Stimulated activated CD8-positive, alpha-beta memory T cell treated with anti-CD3 and anti-CD28 coated beads, Interleukin-7, amount 100 ng/mL, for 4 hours (primary cell): ENCODE results near the gene TRMT61A.
"Not testable (repeated sequence)": the region's sequence is repeated elsewhere in the genome, so short reads cannot be mapped to it uniquely, and the experiment has no call there.

Experiments used
- DNase-seq, 2 donors: peaks; one replicate each; pipeline ENCODE4 v3.0.0-alpha.2; 2020; ENCODE audit warnings: low read depth in 2 of 2

Gene TRMT61A

DNA sequence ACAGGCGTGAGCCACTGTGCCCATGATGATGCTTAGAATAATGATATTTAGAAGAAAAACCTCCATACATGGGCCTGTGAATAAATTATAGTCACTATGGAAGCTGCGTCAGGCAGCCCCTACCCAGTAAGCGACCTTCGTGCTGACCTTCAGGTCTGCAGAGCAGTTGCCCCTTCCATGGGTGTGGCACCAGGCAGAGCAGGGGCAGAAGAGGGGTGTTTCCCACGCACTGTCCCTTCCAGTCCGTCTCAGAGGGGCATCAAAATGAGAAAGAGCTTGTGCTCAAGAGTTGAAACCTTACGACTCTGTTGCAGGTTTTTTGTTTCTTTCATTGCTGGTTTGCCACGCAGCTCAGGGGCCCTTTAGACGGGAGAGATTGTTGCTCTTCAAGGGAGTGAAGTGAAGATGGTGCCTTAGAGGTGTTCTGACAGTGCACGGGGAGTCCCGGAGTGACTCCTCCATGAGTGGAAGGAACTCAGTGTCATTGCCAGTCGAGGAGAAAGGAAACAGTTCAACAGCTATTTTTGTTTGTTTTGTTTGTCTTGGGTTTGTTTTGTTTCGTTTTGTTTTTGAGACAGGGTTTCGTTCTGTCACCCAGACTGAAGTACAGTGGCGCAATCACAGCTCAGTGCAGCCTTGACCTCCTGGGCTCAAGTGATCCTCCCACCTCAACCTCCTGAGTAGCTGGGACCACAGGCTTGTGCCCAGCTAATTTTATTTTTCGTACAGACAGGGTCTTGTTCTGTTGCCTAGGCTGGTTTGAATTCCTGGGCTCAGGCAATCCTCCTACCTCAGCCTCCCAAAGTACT lies 20.3 kb upstream of the TRMT61A start:
- DNase-seq = no peak

DNA sequence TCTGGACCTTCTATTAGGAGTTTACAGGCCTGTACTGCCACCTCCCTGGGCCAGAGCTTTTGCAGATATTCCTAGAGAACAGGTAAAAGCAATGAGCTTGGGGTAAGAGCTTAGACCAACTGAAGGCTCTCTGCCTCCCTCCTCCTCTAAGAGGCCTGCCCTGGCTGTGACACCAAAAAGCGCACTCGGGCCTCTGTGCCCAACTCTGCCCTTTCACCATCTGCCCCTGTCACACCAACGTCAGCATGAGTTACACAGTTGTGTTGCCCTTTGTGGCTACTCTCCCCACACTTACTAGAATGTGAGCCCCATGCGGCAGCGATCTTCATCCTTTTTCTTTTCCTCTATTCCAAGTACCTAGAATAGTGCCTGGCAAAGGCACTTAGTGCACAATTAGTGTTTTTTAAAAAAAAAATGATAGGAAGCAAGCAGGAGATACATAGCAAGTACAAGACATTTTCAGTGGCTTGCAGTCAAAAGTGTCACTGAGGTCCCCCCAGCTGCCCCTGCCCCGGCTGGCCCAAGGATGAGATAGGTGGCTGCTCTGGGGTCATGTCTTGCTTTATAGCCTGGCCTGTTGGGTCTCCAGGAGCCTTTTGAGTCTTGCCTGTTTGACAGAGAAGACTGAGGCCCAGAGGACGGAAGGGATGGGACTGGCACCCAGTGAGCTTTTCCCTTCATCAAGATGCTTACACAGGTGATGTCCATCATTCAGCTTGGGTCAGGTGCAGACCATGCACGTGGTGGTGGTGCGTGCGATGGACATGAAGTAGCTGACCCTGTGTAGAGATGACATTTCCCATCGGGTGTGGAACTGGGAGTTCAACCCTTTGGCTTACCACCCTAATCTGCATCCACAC lies 18.9 kb upstream of the TRMT61A start:
- DNase-seq = no peak

DNA sequence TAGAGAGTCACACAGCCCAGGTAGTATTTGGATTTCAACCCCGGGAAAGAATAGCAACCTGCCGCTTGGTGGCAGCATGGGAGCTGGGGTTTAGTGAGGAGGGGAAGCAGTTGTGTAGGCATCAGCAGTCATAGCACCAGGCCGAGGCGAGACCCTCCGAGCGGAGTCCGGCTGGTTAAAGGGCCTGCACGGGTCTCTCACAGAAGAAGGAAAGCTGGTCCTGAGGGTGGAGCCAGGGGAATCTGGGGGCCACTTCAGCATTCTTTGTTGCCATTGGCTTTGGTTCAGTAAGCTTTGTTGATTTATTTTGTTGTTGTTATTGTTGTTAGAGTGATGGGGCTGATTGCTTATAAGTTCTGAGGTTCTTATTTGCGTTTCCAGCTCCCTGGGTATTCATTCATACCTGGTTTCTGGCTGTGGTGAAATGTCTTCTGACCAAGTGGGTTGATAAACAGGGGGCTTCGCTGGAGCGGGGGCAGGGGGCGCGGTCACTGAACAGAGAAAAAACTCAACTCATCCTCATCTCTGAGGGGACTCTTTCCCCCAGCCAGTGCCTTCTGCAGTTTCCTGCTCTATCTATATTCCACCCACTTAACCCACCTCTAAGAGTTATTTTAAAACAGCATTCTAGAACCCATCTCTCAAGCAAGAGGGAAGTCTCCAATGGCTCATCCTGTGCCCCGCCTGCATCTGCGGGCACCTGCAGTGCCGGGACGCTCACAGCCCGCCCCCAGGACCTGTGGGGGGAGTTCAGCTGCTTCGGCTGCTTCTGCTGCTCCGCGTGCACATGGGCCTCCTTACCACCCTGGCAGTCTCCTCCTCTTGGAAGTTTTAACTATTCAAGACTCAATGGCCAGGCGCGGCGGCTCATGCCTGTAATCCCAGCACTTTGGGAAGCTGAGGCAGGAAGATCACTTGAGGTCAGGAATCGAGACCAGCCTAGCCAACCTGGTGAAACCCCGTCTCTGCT lies 18.0 kb upstream of the TRMT61A start:
- no peak for DNase-seq

DNA sequence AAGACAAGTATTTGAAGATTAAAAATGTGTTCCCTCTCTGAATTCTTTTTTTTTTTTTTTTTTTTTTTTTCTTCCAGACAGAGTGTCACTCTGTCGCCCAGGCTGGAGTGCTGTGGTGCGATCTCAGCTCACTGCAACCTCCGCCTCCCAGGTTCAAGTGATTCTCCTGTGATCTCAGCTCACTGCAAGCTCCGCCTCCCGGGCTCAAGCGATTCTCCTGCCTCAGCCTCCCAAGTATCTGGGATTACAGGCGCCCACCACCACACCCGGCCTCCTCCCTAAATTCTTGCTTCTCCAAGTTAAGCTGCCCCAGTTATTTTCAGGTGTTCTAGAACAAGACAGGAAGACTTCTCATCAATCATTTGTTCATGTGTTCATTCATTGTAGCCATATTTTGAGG lies 16.8 kb upstream of the TRMT61A start:
- DNase-seq = not testable (repeated sequence)

DNA sequence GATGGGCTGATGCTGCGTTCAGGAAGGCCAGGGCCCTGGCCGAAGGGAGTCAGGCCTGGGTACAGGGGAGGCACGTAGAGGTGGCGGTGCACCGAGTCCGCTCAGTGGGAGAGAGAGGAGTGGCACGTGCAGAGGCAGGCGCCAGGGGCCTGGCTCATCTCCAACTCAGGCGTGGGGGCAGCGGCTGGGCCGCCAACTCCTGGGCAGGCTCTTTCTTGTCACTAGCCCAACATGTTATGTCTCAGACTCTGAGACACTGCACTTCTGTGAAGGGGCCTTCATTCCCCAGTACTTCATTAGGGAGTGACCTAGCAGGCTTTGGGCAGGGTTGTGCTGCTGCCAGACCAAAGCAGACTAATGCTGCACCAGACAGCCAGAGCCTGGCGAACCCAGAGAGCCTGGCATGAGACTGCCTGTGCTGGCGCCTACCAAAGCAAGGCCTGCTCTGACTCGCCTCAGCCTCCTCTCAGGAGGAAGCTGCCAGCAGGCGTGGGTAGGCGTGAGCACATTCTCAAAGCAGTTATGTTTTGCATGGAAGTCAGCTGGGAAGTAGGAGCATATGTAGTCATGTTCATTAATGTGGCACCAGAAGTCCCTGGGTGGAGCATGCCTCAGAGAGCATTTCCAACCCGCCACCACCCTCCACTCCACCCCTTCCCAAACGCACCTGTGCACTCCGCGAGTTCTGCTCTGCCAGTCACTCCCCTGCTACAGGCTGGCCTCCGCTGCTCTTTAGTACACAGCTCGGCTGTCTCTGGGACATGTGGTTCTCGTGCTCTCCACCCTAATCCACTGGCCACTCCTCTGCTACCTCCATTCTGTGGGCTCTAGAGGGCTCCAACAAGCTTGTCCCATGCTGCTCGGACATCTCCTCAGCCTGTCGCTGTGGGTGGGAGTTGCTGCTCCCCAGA lies 16.0 kb upstream of the TRMT61A start:
- no peak for DNase-seq

DNA sequence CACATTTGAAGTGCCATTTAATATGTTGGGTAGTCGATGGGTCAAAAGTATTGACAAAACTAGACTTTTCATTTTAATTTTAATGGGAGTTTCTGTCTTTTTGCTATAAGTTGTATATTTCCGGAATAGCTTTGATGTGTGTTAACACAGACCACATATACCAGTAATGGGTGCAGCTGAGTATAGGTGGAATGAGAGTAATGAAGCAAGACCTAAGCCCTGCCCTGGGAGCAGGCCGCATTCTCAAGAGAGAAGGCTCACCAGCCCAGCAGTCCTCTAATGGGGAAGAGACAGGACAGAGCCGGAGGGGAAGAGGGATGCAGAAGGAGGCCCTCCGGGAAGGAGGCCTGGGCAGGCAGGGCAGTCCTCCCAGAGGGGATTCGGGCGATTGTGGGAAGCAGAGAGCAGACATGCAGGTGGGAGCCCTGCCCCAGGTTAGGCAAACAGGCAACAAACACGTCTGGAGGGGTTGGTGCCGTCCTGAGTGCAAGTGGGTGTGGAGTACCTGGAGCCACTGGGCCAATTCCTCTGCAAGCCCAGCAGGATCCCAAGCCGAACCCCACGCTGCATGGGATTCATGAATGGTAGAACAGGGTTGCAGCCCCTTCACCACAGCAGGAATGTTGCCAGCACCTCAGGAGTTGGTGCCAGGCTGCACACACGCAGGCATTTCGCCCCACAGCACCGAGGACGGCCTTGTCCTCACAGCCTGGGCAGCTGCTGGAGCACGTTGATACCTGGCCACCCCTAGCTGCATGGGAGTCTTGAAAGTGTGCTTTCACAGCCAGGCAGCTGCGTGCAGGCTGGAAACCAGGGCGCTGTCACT lies 14.2 kb upstream of the TRMT61A start:
- DNase-seq = no peak

DNA sequence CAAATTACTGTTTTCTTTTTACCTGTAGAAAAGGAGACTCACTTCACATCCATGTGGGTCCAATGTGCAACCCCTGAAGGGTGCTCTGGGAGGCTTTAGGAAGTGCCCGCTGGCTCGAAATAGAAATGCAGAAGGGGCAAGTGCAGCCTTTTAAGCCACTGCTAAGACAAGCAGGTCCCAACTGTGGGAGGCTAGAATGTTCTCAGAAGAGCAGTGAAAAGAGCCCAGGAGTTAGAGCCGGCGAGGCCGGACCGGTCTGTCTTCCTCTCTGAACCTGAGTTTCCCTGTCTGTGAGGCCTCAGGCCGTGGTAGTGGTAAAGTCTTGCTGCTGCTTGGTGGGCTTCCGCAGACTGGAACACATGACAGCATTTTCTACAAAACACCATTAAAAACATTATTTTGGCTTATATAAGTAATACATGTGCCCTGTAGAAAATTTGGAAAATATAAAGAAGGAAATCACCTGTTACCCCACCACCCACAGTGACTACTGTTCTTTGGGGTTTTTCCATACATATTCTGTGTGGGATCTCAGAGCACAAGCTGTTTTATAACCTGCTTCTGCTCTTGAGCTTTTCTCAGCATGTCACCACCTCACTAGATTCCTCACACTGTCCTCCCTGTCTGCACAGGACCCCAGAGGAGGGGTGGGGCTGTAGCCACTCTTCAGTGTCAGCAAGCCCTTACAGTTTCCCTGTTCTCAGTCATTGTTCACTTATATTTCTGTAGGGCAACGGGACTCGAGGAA lies 12.4 kb upstream of the TRMT61A start:
- no peak for DNase-seq

DNA sequence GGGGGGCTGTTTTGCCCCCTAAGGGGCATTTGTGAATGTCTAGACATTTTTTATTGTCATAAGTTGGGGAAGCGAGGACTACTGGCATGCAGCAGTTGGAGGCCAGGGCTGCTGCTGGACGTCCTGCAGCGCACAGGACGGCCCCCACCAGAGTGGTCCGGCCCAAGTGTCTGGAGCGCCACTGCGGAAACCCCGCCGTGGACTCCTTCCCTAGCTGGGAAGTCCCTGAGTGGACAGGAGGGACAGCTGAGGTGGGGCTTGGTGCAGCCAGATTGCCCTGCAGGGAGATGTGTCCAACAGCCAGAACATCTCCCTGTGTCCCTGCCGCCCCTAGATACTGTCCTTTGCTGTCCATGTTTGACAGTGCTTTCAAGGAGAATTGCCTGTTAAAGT lies 11.8 kb upstream of the TRMT61A start:
- no peak for DNase-seq

DNA sequence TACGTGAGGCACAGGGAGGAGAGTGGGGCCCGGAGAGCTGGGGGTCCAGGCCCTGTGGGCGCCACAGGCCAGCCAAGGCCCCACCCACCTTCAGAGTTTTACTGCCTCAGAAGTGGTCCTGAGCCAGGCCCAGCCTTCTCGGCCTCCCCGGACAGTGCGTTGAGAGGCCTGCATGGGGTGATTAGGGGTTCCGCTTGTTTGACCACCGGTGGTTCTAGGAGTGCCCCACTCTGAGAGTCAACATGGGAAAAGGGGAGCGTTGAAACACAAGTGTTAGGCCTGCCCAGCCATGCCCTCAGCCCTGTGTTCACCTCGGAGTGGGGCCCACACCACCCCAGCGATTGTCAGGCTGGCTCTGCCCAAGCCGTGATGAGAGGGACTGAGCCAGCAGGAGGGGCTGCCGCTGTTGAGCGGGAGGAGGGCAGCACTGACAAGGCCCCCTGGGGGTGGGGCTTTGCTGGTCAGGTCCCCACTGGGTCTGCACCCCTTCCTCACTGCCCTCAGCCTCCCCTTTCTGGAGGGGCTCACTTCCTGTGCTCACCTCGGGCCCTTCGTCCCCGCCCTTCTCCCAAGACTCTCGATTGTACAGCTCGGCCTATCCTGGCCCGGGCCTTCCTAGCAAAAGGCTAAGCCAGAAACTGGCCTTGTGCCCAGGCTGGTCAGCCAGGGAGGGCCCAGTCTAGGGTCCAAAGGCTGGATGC lies 11.1 kb upstream of the TRMT61A start:
- no peak for DNase-seq

DNA sequence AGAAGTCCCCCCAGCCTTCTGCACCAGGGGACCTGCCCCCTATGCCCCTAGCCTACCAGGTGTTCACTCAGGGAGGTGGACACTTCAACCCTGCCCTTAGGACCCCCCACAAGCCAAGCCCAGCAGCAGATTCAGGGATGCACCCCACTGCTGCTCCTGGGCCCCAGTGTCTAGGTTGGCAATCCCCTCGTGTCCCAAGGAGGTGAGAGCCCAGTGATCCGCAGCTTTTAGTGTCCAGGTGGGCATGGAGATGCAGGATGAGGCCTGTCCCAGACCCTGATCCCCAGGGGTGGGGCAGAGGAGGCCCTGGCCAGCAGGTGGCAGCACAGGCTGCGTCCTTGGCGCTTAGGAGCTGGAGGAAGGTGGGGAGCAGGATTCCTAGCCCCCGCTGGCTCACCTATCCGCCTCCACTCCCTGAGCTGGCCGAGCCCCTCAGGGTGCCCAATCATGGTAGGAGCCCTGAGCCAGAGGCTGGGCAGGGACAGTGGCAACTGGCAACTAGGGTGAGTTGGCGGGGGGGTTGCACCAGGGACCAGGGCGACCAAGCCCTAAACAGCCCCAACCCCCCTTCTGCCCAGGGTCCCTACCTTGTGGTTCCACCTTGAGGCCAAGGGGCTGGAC lies 10.5 kb upstream of the TRMT61A start:
- no peak for DNase-seq

DNA sequence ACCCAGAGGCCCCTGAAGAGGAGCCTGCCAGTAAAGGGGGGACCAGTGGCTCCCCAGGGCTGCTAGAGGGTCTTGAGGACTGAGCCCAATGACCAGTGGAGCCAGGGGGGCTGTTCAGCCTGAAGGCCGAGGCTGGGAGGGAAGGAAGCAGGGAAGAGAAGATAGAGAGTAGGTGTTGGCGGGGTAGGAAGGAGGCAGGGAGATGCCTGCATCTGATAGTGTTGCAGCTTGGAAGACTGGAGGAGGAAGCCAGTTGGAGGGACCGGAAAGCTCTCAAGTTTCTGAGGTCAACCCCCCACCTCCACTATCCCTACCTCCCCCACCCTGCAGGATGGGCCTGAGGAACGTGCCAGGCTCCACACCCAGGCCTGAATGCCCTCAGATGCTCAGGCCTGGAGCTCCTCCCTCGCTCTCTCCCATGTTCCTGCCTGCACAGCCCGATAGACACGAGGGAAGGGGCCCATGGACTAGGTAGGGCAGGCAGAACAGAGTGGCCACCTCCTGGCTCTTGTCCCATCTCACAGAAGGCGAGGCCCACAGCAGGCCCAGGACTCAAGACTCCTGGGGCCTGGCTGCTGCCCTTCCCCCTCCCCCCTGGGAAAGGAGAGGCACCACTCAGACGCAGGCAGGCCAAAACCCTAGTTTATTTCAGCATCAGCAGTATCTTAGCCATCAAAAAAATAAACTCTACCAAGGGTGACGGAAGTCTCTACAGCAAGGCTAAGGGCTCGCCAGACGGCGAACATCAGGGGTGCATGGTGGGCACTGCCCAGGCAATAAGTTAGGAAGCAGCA lies 9.8 kb upstream of the TRMT61A start:
- DNase-seq = no peak

DNA sequence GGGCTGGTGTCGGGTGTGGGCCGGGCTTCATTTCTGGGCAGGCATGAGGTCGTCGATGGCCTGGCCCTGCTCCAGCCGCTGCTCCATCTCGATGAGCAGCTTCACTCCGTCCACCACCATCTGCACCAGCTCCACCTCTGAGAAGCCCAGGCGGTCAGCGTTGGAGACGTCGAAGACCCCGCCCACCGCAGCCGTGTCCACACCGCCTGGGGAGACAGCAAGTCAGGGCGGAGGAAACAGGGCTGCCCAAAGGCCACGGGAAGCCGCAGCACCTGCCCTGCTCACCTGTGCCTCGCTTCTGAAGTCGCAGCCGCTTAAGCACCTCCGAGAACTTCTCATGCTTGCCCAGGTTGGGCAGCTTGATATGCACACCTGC lies 9.2 kb upstream of the TRMT61A start:
- no peak for DNase-seq

DNA sequence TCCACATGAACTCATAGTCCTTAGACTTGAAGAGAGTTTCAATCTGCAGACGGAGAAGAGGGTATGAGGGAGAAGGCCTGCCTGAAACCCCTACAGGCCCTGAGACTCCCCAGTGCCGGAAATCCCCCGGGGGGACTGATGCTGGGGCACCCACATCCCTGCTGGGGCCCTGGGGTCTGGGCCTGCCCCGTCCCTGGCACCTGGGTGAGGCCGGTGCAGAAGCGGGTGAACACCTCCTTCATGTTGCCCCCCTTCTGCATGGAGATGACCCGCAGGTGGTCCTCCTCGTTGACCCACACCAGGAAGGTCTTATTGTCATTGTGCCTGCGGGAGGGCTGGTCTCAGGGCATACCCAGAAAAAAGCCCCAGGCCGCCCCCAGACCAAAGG lies 8.7 kb upstream of the TRMT61A start:
- DNase-seq = no peak

DNA sequence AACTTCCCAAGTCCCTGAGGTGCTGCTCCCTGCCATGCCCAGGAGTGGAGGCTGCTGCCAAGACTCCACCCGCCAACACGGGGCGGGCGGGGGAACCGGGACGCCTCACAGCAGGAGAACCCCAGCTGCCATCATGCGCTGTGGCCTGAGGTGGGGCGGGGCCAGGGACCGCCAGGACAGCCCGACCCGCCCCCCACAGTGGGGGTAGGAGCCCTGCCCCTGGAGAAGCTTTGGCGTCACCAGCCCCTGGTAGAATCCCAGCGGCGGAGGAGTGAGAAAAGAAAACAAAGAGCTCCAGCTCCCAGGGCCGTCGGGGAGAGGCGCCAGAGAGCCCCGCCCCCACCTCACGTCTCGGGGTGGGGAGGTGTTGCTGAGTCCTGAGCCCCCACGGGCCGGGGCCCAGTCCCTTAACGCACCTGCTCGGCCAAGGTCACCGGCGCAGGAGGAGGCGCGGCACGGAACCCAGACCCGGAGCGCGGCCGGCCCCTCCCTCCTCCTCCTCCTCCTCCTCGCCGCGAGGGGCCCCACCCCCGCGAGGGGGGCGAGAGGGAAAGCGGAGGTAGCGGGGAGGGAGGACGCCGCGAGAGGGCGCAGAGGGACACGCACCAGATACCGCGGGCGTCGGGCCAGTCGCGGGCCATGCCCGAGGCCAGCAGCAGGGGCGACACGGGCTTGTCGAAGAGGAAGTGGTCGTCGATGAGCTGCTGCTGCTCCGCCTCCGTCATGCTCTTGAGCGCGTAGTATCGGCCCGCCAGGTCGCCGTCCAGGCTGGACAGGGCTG lies 8.1 kb upstream of the TRMT61A start:
- DNase-seq = peak; percentile 26 to 65

DNA sequence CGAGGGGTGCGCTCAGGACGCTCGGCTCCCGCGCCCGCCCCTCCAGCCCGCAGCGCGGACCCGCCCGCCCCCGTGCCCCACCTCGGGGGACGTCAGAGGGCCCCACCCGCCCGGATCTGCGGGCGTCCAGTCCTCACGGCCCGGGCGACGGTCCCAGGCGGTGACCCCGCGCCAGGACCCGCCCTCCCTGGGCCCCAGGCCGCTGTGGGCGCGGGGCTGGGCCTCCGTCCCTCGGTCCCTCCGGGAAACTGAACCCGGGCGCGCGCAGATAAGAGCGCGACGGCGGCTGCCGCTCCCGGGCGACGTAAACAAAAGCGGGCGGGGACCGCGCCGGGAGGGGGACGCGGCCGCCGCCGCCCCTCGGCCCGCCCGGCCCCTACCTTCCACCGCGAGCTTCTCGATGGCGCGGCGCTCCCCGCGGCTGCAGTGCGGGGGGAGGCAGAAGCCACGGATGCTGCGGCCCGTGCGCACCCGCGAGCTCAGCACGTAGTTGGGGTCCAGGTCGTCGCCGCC lies 7.5 kb upstream of the TRMT61A start:
- DNase-seq = no peak

DNA sequence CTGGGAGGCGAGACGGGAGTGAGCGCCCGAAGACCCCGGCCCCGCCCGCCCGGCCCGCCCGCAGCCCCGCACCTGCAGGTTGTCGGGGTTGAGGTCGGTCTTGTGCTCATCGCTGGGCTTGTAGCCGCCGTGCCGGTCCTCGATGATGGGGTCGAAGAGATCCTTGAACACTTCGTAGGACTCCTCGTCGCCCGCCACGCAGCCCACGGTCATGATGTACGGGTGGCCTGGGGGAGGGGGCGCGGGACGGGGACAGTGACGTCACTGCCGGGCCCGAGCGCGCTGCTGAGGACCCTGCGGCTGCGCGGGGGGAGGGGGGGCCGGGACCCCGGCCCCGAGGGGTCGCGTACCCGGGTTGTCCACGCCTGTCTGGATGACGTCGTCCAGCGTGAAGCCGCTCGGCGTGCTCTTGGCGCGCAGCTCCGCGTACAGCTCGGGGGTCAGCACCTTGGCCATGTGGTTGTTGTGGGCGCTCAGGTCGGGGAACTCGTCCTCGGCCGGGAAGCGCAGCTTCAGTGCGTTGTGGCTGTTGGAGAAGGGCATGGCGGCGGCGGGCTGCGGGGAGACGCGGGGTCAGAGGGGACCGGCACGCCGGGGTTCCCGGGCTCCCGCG lies 6.9 kb upstream of the TRMT61A start:
- DNase-seq = no peak
